Cardiac muscle cell (in vitro differentiated cells and primary cell): ENCODE data around the gene DAPK1. TPM values are rescaled to one million over a fixed set of nuclear protein-coding genes. Genes with fewer than 3 reads are reported as not detected.
A peak's percentile ranks its signal among the peaks of the same experiment; 100 is the strongest.

Experiments used
- DNase-seq, 2 donors: peaks; one replicate each; pipeline versions ENCODE4 v3.0.0 to v3.0.0-alpha.2; 2010 to 2017; ENCODE audit warnings: low read depth in 1 of 2, low spot score in 1 of 2
- H3K27ac ChIP-seq: fragments of 200-600 bp; sonication (generic); 2 replicates; pipeline ENCODE4 v1.5.1; 2016
- H3K27me3 ChIP-seq: fragments of 200-600 bp; sonication (generic); 2 replicates; pipeline ENCODE4 v1.6.0; 2016; ENCODE audit warnings: control low read depth
- H3K36me3 ChIP-seq: fragments of 200-600 bp; sonication (generic); 2 replicates; pipeline ENCODE4 v1.5.1; 2016; ENCODE audit warnings: control low read depth
- H3K4me1 ChIP-seq: fragments of 200-600 bp; sonication (generic); 2 replicates; pipeline ENCODE4 v1.8.1; 2017; ENCODE audit warnings: low read depth, mild to moderate bottlenecking, mixed run types
- H3K4me3 ChIP-seq: fragments of 200-600 bp; sonication (generic); 2 replicates; pipeline ENCODE4 v1.5.1; 2016; ENCODE audit warnings: mild to moderate bottlenecking
- H3K9me3 ChIP-seq: fragments of 200-600 bp; sonication (generic); 2 replicates; pipeline ENCODE4 v1.5.1; 2017; ENCODE audit warnings: low read depth, mild to moderate bottlenecking, control low read depth
- polyA plus RNA-seq: library from polyadenylated mRNA; unstranded; fragments of >200 nt; fragmentation: Nextera tagmentation; extraction: Ambion mirVana; gene quantifications from 2 replicates; pipeline ENCODE4 v1.2.1, GENCODE V29; 2016
- total RNA-seq: library from RNA; depleted of rRNA; stranded (reverse); fragments of >200 nt; gene quantifications from 2 replicates; pipeline ENCODE4 v1.2.3, GENCODE V29; 2016
- TF ChIP-seq, protein P1 (sequence below): IDR thresholded peaks from 2 replicates; pipeline ENCODE4 v1.5.1; 2012; ENCODE audit warnings: low read depth, mild to moderate bottlenecking, low read length

The DAPK1 gene
- total and polyA plus RNA-seq, 2 experiments from 2014 or later: 21.0 to 39.6 TPM

DNA sequence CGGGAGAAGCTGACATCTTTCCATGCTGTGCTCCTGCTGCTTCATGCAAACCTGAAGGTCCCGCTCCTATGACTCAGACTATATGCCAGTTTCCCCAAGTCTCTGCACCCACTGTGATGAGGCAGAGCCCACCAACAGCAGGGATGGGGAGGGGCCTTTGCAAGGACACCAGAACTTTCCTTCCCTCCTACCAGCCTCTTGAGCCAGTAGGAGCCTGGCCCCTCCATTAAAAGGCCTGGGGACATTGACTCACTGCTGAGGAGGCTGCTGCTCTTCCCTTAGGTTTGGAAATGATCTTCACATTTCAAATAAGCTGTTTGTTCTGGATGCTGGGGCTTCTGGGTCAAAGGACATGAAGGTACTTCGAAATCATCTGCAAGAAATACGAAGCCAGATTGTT lies 202.2 kb downstream of the DAPK1 start:
- TF ChIP-seq, protein P1, sequence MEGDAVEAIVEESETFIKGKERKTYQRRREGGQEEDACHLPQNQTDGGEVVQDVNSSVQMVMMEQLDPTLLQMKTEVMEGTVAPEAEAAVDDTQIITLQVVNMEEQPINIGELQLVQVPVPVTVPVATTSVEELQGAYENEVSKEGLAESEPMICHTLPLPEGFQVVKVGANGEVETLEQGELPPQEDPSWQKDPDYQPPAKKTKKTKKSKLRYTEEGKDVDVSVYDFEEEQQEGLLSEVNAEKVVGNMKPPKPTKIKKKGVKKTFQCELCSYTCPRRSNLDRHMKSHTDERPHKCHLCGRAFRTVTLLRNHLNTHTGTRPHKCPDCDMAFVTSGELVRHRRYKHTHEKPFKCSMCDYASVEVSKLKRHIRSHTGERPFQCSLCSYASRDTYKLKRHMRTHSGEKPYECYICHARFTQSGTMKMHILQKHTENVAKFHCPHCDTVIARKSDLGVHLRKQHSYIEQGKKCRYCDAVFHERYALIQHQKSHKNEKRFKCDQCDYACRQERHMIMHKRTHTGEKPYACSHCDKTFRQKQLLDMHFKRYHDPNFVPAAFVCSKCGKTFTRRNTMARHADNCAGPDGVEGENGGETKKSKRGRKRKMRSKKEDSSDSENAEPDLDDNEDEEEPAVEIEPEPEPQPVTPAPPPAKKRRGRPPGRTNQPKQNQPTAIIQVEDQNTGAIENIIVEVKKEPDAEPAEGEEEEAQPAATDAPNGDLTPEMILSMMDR: no peak
- DNase-seq: no peak
- Histone ChIP-seq H3K27ac (no peak overlapping the region), H3K27me3 (no peaks in the 10 kb centered on the region), H3K9me3 (no peaks in the 10 kb centered on the region), H3K4me3 (no peak overlapping the region), H3K4me1 (no peaks in the 10 kb centered on the region), H3K36me3 (peaks cover 2% of the 10 kb centered on the region)

DNA sequence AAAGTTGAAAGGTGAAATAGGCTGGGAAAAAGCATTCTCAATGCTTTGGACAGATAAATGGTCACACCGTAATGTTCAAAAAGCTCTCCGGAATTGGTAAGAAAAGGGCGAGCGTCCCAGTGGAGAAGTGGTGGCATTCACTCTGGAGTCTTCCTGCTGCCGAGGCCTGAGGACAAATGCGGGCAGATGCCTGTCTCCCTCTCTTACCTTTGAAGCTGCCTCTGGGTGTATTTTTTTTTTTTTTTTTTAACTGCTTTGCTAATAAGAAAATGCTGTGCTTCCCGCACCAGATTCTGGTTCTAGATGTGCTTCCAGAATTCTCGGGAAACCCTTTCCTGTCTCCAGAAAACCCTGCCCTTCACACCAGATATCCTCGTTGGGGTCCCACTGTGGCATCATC lies 203.8 kb downstream of the DAPK1 start:
- Histone ChIP-seq H3K27me3 (no peaks in the 10 kb centered on the region), H3K9me3 (no peaks in the 10 kb centered on the region), H3K4me1 (no peaks in the 10 kb centered on the region), H3K27ac (peak overlapping the region; percentile 16), H3K4me3 (no peak overlapping the region), H3K36me3 (peaks cover 5% of the 10 kb centered on the region)
- DNase-seq: no peak
- TF ChIP-seq, protein P1: no peak

DNA sequence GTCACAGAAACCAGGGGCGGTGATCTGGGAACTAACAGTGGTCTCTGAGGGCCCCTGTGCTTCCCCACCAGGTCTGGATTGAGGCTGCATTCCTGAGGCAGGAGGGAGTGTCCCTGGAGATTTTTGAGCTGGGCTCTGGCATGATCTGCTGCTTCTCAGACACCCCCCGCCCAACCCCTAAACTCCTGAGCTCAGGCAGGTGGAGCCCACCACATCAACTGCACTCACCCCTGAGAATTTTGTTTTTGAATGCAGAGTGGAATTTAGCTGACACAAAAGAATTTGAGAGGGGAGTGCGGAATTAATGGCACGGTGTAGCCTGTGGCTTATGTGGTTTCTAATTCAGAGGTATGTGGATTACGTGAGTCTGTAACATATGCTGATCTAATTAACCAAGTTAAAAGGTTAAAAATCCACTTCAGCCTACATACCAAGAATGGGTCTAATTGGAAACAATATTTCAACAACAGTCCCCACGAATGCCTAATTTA lies 204.3 kb downstream of the DAPK1 start:
- Histone ChIP-seq H3K4me3 (no peak overlapping the region), H3K27me3 (no peaks in the 10 kb centered on the region), H3K27ac (peak overlapping the region; percentile 16), H3K36me3 (peaks cover 9% of the 10 kb centered on the region), H3K9me3 (no peaks in the 10 kb centered on the region), H3K4me1 (no peaks in the 10 kb centered on the region)
- peak in 1 of 2 donors; percentile 26 for DNase-seq
- TF ChIP-seq, protein P1: no peak

DNA sequence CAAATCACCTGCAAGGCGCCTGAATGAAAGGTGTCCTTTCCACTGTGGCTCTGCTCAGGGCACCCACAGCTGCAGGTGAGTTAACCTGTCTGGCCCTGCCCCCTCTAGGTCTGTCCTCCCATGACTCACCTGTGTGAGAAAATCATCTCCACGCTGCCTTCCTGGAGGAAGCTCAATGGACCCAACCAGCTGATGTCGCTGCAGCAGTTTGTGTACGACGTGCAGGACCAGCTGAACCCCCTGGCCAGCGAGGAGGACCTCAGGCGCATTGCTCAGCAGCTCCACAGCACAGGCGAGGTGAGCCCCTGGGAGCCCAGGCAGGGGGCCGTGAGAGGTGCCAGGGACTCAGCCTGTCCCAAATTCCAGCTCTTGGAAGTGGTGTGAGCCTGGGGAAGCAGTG lies 205.3 kb downstream of the DAPK1 start:
- H3K9me3 ChIP-seq: no peaks in the 10 kb centered on the region
- DNase-seq: no peak
- H3K27me3 ChIP-seq: no peaks in the 10 kb centered on the region
- H3K4me1 ChIP-seq: no peaks in the 10 kb centered on the region
- H3K4me3 ChIP-seq: no peak overlapping the region
- H3K36me3 ChIP-seq: peaks cover 13% of the 10 kb centered on the region
- TF ChIP-seq, protein P1: no peak
- no peak overlapping the region for H3K27ac ChIP-seq

DNA sequence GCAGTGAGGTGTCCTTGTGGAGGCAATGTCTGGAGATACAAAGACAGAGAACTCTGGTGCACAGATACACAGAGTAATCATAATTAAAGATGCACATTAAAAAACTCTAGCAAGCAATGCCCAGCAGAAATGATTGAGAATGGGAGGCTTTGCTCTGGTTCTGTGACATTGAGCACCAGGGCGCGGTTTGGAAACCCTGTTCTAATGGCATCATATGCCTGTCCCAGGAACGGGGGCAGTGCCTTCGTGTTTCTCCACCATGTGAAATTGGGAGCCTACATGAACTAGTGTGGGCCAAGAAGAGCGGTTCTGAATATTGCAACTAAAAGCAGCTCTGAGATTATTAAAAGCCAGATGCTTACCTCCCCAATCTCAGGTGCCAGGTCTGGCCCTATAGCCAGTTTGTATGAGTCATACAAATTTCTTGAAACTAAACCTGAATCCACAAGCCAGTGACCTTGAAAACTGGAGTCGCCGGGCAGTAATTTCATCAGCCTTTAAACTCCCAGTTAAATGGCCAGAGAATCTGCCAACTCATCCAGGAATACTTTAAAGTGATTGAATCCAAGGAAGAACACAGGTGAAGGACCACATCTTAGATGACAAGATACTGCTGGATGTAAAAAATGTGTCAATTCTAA lies 206.1 kb downstream of the DAPK1 start:
- H3K27ac ChIP-seq: no peak overlapping the region
- DNase-seq: no peak
- no peaks in the 10 kb centered on the region for H3K9me3 ChIP-seq
- H3K4me1 ChIP-seq: no peaks in the 10 kb centered on the region
- peaks cover 13% of the 10 kb centered on the region for H3K36me3 ChIP-seq
- TF ChIP-seq, protein P1: no peak
- H3K4me3 ChIP-seq: no peak overlapping the region
- H3K27me3 ChIP-seq: no peaks in the 10 kb centered on the region

DNA sequence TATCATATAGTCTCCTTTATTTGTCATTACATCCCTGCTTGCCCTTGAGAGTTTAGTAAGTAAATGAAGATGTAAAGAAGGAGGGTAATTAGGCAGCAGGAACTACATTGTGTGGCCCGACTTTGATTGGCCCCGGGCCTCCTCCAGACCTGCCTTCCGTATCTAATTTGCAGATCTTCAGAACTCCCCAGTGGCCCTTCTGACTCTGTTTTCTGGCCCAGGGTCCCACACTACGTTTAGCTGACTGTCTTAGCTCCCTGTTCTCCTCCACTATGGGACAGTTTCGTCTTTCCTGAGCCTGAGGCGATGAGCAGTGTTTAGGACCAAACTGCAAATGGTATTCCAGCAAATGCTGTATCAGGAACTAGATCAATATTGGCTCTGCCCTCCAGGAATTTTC lies 206.7 kb downstream of the DAPK1 start:
- DNase-seq: no peak

More for the DNA sequence above, 206.7 kb downstream of the DAPK1 start:
- Histone ChIP-seq H3K36me3 (peaks cover 13% of the 10 kb centered on the region), H3K27me3 (no peaks in the 10 kb centered on the region), H3K27ac (no peak overlapping the region), H3K4me3 (no peak overlapping the region), H3K4me1 (no peaks in the 10 kb centered on the region), H3K9me3 (no peaks in the 10 kb centered on the region)
- TF ChIP-seq, protein P1: no peak
